Left hindlimb (tissue), 1 donor: Measurements from ENCODE around the gene PIM3.
A peak's percentile ranks its signal among the peaks of the same experiment; 100 is the strongest.

Source experiments
- DNase-seq: peaks from one replicate; pipeline ENCODE4 v3.0.0-alpha.2; 2018

Gene PIM3

DNA sequence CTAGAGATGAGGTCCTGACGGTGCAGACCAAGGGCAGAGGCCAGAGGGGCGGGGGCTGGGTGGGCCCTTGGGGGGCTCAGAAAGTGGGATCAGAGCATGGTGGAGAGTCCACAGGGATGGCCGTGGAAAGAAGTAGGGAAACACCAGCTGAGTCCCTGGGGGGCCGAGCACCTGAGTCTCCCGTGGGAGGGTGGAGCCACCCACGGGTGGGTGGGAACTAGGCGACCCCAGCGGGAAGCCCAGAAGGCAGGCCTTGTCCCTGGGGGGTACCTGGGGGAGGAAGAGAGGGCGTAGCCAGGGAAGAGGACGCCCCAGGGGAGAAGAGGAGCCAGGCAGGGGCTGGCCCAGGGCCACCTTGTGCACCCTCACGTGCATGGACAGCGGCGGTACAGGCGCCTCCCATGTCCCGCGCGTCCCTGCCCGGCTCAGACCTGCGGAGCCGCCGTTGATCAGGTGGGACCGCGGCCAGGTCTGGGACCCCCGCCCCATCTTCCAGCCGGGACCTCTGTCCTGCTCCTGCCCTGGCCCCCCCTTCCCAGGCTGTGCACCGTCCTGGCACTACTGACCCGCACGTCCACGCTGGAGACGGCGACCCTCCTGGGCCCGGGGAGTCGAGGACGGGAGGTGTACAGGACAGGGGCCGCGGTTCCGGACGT, 31.9 kb upstream of the PIM3 start:
- no peak for DNase-seq

- no peak for DNase-seq
These were observed 31.2 kb upstream of the PIM3 start for GRCh38 chr22:49929211-49929979.

DNA sequence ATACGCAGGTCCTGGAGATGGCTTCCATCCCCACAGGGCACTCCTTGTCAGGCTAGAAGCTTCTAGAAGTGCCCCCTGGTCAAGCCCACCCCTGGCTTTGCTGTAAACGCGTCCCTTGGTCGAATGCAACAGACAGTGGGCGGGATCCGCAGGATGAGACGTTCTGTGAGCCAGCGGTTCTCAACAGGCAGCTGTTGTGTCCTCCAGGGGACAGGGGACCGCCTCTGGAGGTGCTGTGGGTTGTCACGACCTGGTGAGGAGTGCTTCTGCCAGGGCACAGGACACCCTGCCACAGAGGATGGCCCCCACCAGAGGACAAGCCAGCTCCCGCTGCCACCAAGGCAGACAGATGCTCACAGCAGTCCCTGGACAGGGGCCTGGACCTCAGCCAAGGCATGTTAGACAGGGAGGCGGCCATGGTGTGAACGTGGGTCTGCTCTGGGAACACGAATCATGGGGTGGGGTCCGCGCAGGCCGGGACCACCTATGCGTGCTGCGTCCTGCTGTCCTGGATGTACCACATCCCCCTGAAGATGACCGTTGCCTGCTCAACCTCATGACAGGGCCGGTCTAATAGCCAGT, 30.5 kb upstream of the PIM3 start:
- no peak for DNase-seq

DNA sequence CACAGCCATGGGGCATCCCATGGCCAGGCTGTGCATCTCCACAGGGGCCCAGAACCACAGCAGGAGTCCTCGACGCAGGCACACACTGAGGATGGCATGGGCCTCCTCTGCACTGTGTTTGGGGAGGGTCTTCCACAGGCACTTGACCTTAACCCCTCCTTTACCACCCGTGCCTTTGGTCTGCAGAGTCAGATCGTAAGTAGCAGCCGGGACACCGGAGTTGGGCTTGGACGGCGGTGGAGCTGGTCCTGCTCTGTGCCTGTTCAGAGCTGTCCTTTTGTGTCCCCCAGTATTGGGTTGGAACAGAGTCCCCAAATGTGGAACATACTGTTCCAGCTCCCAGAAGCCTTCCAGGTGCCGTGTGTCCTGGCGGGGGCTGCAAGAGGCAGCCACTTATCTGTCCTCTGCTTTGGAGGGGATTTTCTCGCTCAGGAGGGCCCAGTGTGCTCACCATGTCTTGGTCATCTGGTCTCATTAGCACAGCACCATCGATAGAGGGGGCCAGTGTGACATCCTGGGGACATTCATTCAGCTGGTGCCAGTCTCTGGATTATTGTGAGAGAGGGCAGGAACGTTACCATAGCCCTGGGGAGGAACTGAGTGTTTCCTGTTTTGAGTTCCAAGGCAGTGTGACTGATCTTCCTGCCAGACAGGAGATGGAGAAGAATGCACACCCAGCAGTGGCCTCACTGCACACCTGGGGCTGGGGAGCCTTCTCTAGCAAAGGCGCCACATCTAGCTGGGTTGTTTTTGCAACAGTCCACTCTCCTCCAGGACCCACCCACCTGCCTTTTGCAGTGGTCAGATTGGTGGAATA, 29.8 kb upstream of the PIM3 start:
- DNase-seq: no peak

DNA sequence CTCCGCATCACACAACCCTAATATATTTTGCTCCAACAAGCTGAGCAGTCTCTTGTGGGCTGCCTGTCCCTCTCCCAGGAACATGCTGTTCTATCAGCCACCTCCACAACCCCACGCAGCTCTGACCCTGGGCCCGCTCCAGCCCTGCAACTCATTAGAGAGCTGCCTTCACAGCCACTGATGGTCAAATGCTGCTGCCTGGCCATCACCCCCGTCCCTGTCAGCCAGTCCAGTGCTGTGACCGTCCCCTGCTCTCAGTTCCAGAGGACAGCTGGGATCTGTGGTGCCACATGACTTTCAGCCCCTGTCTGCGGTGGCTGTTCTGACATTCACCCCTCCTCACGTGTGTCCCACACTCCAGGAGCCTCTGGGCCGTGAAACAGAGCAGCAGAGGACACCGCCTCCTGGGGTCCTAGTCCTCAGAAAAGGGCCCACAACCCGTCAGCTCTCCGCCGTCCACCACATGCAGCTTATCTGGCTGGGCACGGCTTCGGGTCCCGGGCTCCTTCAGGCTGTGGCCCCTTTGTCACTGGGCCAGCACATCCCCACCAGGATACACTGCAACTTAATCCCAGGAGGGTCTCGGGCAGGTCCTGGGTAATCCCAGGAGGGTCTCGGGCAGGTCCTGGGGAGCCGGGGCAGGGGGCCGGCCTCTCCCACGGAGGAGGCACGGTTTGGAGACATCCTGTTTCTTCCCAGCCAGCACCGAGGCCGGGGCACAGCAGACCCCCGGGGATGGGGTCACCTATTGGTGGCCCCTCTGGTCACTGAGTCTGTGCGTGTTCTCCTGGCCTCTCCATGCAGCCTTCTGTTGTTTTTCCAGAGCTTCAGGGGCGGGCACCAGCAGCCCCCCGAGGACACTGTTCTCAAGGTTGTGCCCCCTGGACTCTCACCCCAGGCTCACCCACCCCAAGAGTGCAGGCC, 27.1 kb upstream of the PIM3 start:
- DNase-seq: no peak

- DNase-seq: no peak
These were observed 26.2 kb upstream of the PIM3 start for GRCh38 chr22:49934160-49934890.

- peak; percentile 79 for DNase-seq
These were observed 25.5 kb upstream of the PIM3 start for GRCh38 chr22:49934891-49935557.

GRCh38 chr22:49935561-49935960, 25.0 kb upstream of the PIM3 start:
- DNase-seq: no peak

GRCh38 chr22:49936018-49936972, 24.3 kb upstream of the PIM3 start:
- peak; percentile 80 for DNase-seq

GRCh38 chr22:49936973-49937757, 23.4 kb upstream of the PIM3 start:
- no peak for DNase-seq

DNA sequence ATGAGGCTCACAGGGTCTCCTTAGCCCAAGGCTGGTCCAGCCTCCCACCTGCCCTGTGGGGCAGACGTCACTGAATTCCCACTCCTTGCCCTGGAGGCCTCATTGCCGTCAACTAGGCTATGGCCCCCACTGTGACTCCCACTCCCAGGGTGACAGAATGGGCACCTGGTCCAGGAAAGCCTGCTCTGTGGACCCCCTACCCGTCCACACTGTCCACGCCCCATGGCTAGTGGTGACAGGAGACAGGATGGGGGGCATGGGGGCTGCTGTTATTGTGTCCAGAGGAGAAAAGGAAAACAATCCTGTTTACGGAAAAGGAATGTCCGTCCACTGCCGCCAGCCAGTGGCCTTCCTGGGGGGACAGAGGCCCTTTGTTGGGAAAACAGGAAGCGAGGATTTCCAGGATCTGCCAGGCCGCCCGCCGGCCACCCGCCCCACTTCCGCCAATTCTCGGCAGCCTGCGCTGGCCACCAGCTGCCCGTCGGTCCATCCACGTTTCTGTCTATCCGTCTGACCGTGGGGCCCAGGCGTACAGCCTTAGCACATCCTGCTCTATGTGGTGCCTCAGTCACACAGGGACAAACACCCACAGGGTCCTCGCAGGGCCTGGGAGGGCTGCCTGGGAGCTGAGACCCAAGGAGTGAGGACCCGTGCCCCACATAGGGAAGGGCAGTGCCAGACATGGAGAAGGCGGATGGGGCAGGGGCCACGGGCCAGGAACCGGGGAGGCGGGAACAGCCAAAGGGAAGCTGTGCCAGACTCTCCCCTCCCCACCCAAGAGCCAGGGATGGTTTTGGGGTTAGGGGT, 22.6 kb upstream of the PIM3 start:
- no peak for DNase-seq

DNA sequence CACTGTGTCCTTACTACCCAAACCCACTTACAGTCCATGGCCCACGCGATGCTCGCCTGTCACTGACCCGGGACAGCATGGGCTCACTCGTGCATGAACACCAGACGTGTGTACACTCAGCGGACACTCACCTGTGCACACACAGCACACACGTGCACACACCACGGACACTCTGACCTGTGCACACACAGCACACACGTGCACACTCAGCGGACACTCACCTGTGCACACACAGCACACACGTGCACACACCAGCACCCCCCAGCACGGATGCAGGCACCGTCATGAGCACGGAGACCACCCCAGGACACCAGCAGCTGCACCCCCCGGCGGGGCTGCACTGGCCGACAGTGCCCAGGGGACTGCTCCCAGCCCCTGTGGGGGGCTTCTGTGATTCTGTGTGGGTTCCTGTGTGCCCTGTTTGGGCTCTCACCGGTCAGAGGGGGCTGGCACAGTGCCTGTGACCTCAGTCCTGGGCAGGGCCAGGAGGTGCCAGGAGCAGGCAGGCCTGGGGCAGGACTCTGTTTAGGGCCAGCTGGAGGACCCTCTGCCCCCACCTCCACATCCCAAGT, 21.9 kb upstream of the PIM3 start:
- no peak for DNase-seq

DNA sequence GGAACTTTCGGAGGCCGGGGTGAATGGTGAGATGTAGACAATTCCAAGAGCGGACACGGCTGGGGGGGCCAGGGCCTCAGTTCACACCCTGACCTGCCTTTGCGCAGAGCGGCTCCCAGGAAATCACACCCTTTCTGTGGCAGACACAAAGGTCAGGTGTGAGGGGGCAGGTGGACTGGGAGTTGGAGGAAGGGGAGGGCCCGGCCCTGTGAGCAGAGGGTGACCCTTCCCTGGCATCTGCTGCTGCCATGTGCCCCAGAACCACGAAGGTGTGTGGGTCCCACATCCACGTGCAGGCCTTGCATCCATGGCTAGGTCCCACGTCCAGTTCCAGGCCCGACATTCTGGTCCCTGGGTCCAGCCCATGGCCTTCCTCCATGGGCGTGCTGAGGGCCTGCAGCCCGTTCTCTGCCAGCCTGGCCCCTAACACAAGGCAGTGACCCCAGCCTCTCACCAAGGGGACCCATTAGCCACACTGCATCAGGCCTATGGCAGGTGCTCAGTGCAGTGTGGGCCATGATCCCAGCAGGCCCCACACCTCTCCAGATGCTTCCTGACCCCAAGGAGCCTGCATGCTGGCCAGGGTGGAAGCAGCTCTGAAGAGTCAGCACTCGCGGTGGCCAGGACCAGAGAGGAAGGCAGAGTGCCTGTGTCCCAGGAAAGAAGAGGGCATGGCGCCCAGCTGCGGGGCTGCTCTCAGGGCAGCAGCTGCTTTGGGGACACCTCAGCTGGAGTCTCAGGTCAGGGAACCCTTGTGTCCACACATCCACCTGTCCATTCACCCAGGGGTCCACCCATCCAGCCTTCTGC, 18.9 kb upstream of the PIM3 start:
- no peak for DNase-seq

DNA sequence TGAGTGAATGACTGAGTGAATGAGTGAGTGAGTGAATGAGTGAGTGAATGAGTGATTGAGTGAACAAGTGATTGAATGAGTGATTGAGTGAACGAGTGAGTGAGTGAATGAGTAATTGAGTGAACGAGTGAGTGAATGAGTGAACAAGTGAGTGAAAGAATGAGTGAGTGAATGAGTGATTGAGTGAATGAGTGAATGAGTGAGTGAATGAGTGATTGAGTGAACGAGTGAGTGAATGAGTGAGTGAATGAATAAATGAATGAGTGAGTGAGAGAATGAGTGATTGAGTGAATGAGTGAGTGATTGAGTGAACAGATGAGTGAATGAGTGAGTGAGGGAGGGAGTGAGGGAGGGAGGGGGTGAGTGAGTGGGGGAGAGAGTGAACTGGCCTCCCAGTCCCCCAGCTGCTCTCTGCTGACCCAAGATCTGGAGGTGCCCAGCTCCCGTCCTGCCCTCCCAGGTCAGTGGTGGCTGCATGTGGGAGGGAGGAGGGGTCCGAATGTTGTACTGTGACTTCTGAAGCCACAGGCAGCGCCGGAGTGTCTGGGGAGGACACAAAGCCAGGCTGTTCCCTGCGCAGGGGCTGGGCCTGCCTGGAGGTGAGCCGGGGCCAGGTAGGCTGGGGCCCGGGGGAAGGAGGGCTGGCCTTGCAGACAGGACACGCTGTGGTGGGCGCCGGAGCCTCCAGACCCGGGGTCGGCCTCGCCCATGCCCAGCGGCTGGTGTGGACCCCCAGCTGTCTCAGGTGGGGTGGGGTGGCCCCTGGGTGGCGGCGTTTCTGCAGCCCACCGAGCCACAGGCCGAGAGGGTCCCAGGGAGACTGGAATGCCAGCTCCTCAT, 17.8 kb upstream of the PIM3 start:
- DNase-seq: no peak

- DNase-seq: no peak
These were observed 17.2 kb upstream of the PIM3 start for GRCh38 chr22:49943405-49943765.
